Endothelial cell of umbilical vein (primary cell): ENCODE measurements around the gene PDSS1. TPM values are rescaled to one million over a fixed set of nuclear protein-coding genes. Genes with fewer than 3 reads are reported as not detected.

ENCODE experiments used
- BruUV-seq: library from RNA; stranded (reverse); fragments of 400-500 nt; replicated peaks from 2 replicates; lab custom pipeline; 2021; lab: Mats Ljungman, UMichigan
- CTCF ChIA-PET: fragments of 300-600, 350-600 bp; sonication (Branson Sonifier 250); formaldehyde crosslinking; loops from one replicate; lab custom pipeline; 2021; ENCODE audit warnings: antibody characterized with exemption, inconsistent platforms; lab: Charles Lee
- POLR2A ChIA-PET: fragments of 300-600, 350-600 bp; sonication (Branson Sonifier 250); formaldehyde crosslinking; loops from one replicate; lab custom pipeline; 2021; ENCODE audit warnings: antibody characterized with exemption, inconsistent platforms; lab: Charles Lee
- DNase-seq: peaks from one replicate; pipeline ENCODE4 v3.0.0-alpha.2; 2011; ENCODE audit warnings: low read depth, low spot score
- FAIRE-seq: peaks from 2 replicates; lab custom pipeline; 2011; peaks lifted over from hg19 to GRCh38; lab: Jason Lieb, UNC
- H2AFZ ChIP-seq: 2 replicates; pipeline ENCODE4 v1.6.0; 2012; ENCODE audit warnings: low read depth, low read length, control low read depth, inconsistent platforms
- H3K27ac ChIP-seq: 2 replicates; pipeline ENCODE4 v1.5.1; 2011; ENCODE audit warnings: low read depth, mild to moderate bottlenecking, control low read depth, low read length, moderate library complexity; ENCODE audit not compliant: insufficient read depth
- H3K27me3 ChIP-seq, 2 experiments: 2 replicates each; pipeline versions ENCODE4 v1.6.0 to v1.6.1; 2011; ENCODE audit warnings: low read length in 2 of 2, mixed read lengths in 1 of 2; ENCODE audit not compliant: control insufficient read depth in 2 of 2, insufficient read depth in 2 of 2
- H3K36me3 ChIP-seq, 2 experiments: 2 replicates in 1 of 2; 3 replicates in 1 of 2; pipeline ENCODE4 v1.5.1; 2011; ENCODE audit warnings: low read length in 2 of 2, mild to moderate bottlenecking in 1 of 2, moderate library complexity in 1 of 2; ENCODE audit not compliant: control insufficient read depth in 2 of 2, insufficient read depth in 2 of 2; ENCODE audit errors: extremely low read depth in 1 of 2
- H3K4me1 ChIP-seq: 3 replicates; pipeline ENCODE4 v1.5.1; 2011; ENCODE audit warnings: mild to moderate bottlenecking, low read length; ENCODE audit not compliant: control insufficient read depth, insufficient read depth; ENCODE audit errors: extremely low read depth
- H3K4me2 ChIP-seq: 2 replicates; pipeline ENCODE4 v1.6.1; 2011; ENCODE audit warnings: low read length, control low read depth, mixed read lengths; ENCODE audit not compliant: insufficient read depth
- H3K4me3 ChIP-seq, 3 experiments: fragments of 200-600 bp in 1 of 3; sonication (generic), shearing (Covaris generic) in 1 of 3; replicated peaks in 1 of 3; 2 replicates each; pipeline ENCODE4 v1.5.1; 2011 to 2016; ENCODE audit warnings: control low read depth in 3 of 3, low read length in 3 of 3, mild to moderate bottlenecking in 2 of 3, inconsistent platforms in 1 of 3, low read depth in 1 of 3, moderate library complexity in 1 of 3; ENCODE audit not compliant: insufficient read depth in 1 of 3
- H3K79me2 ChIP-seq: 2 replicates; pipeline ENCODE4 v1.6.0; 2012; ENCODE audit warnings: low read length, inconsistent platforms; ENCODE audit not compliant: control insufficient read depth, insufficient read depth
- H3K9ac ChIP-seq: replicated peaks from 2 replicates; pipeline ENCODE3; 2011; ENCODE audit warnings: low read length, control low read depth; ENCODE audit not compliant: insufficient read depth; ENCODE audit errors: extremely low read depth
- H3K9me1 ChIP-seq: replicated peaks from 3 replicates; pipeline ENCODE4 v1.6.0; 2011; ENCODE audit warnings: mild to moderate bottlenecking, low read length; ENCODE audit not compliant: control insufficient read depth, insufficient read depth; ENCODE audit errors: extremely low read depth
- H3K9me3 ChIP-seq: replicated peaks from 2 replicates; pipeline ENCODE4 v1.5.1; 2012; ENCODE audit warnings: low read length, inconsistent platforms; ENCODE audit not compliant: control insufficient read depth, insufficient read depth
- H4K20me1 ChIP-seq: replicated peaks from 2 replicates; pipeline ENCODE3; 2011; ENCODE audit warnings: mild to moderate bottlenecking, low read length; ENCODE audit not compliant: control insufficient read depth, insufficient read depth; ENCODE audit errors: extremely low read depth
- FOS ChIP-seq: IDR thresholded peaks from 2 replicates; pipeline ENCODE4 v1.6.1; 2011; ENCODE audit warnings: mild to moderate bottlenecking, low read length, moderate library complexity, borderline replicate concordance; ENCODE audit not compliant: insufficient read depth
- GATA2 ChIP-seq: IDR thresholded peaks from 2 replicates; pipeline ENCODE4 v1.7.0; 2011; ENCODE audit warnings: low read depth, mild to moderate bottlenecking, moderate library complexity, mixed read lengths, low read length; ENCODE audit not compliant: insufficient read length, insufficient read depth
- JUN ChIP-seq: IDR thresholded peaks from 2 replicates; pipeline ENCODE4 v1.6.1; 2011; ENCODE audit warnings: borderline replicate concordance, low read depth; ENCODE audit not compliant: insufficient read length, insufficient read depth
- MYC ChIP-seq: IDR thresholded peaks from one replicate; pipeline ENCODE4 v1.6.1; 2011; ENCODE audit warnings: mild to moderate bottlenecking, low read depth, low read length
- POLR2A ChIP-seq: IDR thresholded peaks from 2 replicates; pipeline ENCODE4 v1.6.1; 2012; ENCODE audit warnings: low read depth, mild to moderate bottlenecking, control low read depth, low read length
- POLR2AphosphoS5 ChIP-seq: IDR thresholded peaks from 2 replicates; pipeline ENCODE4 v1.6.1; 2012; ENCODE audit warnings: low read depth, mild to moderate bottlenecking, control low read depth, low read length, moderate library complexity; ENCODE audit not compliant: insufficient read depth
- dilution Hi-C: fragments of 300-500 bp; cut with MboI; formaldehyde crosslinking; loops from one replicate; pipeline ENCODE4 v1.15.0; 2019; ENCODE audit warnings: low sequenced_read_pairs; ENCODE audit not compliant: extremely low pct_ligation_motif_present
- intact Hi-C: fragments of 100-400 bp; cut with micrococcal nuclease; formaldehyde crosslinking; loops from one replicate; pipeline ENCODE4 v1.10.0; 2022
- polyA plus RNA-seq, 4 experiments: library from polyadenylated mRNA; depleted of rRNA in 3 of 4; stranded (reverse) in 3 of 4; unstranded in 1 of 4; fragments of >200 nt; gene quantifications; 2 replicates each; pipeline versions ENCODE4 v1.2.1 to v1.2.3, GENCODE V29; 2011 to 2012; ENCODE audit warnings: missing spikeins in 1 of 4
- total RNA-seq: library from RNA; stranded (reverse); gene quantifications from 2 replicates; pipeline ENCODE4 v1.2.3, GENCODE V29; 2021
- TF ChIP-seq, protein P1 (sequence below): IDR thresholded peaks from 2 replicates; pipeline ENCODE4 v1.6.1; 2011; ENCODE audit not compliant: insufficient read depth, insufficient read length
- TF ChIP-seq, protein P2 (sequence below), 2 donors: IDR thresholded peaks; 1 replicate in 1 of 2; 2 replicates in 1 of 2; pipeline ENCODE4 v1.5.1; 2011; ENCODE audit warnings: low read length in 2 of 2, mild to moderate bottlenecking in 2 of 2, moderate library complexity in 2 of 2, control low read depth in 1 of 2, inconsistent platforms in 1 of 2, low read depth in 1 of 2; ENCODE audit not compliant: insufficient read depth in 1 of 2; ENCODE audit errors: extremely low read depth in 1 of 2

Gene PDSS1
- total and polyA plus RNA-seq, 2 donors (not counting 3 experiments of a cell fraction or from before 2014, with no cell fraction given), result 9.1 to 11.3 TPM

DNA sequence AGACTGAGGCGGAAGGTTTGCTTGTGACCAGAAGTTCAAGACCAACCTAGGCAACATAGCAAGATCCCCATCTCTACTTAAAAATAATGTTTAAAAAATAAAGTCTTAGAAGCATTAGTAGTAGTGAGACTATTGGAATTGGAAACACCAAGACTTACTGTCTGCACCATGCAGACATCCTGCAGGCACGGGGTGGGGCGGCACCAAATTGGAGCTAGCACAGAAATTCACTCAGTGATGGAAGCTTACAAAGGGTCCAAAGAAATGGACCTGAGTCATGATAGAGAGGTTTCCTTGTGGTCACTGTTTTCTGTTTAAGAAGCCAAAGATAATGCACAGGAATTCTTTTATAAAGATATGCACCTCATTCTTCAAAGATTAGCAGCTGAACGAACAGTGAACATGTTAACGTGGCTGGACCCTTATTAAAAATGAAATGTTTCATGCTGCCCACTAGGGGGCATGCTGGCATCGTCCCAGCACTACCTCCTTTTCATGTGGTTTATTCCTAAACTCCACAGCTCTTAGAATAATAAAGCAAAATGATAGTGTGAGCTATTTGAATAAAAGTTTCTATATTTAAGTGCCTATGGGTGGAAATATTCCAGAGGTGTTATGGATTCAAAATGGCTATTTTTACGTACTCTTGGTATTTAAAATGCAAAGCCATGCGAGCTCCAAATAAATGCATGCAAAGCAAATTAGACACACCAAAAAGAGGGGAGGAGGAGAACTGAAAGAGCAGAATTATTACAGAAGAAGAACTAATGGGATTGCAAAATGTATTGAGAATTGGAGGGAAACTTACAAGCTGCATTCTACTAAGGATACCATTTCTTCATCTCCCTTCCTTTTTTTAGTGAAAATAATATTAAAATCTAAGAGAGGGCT lies 28.6 kb downstream of the PDSS1 start:
- no peaks in the 10 kb centered on the region for H3K9me3 ChIP-seq
- no peak overlapping the region for H3K4me3 ChIP-seq
- BruUV-seq, result no TSS peak
- DNase-seq, result peak; percentile 69
- peak; percentile 94 for FAIRE-seq
- H3K9ac ChIP-seq, result no peak overlapping the region
- intact Hi-C loops (loop anchor here (1.0 to 10.0 kb wide), 3 partner anchors 121 to 156 kb away; no protein-coding TSS in a partner anchor), dilution Hi-C loops (no loop called here)
- no peaks in the 10 kb centered on the region for H4K20me1 ChIP-seq
- ChIA-PET POLR2A (interaction anchor here (0.8 kb wide), 1 partner anchor 155 kb away, joined by 3 read pairs; no protein-coding TSS in a partner anchor), CTCF (interaction anchor here (0.7 to 5.2 kb wide), 51 partner anchors 9 to 778 kb away, joined by 3 to 295 read pairs (median 5); partner anchors contain the start of genes ABI1, PDSS1 and RAB18)
- no peaks in the 10 kb centered on the region for H3K9me1 ChIP-seq
- no peak overlapping the region for H3K4me2 ChIP-seq
- H3K79me2 ChIP-seq, result no peaks in the 10 kb centered on the region
- no peak overlapping the region for H2AFZ ChIP-seq
- H3K27me3 ChIP-seq, result no peaks in the 10 kb centered on the region
- TF ChIP-seq POLR2AphosphoS5, result no peak
- no peak for TF ChIP-seq POLR2A
- no peak for TF ChIP-seq GATA2
- TF ChIP-seq MYC, result no peak
- TF ChIP-seq, protein P1, sequence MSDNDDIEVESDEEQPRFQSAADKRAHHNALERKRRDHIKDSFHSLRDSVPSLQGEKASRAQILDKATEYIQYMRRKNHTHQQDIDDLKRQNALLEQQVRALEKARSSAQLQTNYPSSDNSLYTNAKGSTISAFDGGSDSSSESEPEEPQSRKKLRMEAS, result no peak
- no peak for TF ChIP-seq JUN
- no peak for TF ChIP-seq FOS
- TF ChIP-seq, protein P2, sequence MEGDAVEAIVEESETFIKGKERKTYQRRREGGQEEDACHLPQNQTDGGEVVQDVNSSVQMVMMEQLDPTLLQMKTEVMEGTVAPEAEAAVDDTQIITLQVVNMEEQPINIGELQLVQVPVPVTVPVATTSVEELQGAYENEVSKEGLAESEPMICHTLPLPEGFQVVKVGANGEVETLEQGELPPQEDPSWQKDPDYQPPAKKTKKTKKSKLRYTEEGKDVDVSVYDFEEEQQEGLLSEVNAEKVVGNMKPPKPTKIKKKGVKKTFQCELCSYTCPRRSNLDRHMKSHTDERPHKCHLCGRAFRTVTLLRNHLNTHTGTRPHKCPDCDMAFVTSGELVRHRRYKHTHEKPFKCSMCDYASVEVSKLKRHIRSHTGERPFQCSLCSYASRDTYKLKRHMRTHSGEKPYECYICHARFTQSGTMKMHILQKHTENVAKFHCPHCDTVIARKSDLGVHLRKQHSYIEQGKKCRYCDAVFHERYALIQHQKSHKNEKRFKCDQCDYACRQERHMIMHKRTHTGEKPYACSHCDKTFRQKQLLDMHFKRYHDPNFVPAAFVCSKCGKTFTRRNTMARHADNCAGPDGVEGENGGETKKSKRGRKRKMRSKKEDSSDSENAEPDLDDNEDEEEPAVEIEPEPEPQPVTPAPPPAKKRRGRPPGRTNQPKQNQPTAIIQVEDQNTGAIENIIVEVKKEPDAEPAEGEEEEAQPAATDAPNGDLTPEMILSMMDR (IDR thresholded peaks at IDR 0.05; ENCODE audit: extremely low read depth in 1 of 2, insufficient read depth in 1 of 2, low read depth in 1 of 2, low read length in 2 of 2), result peak; percentile 65 to 73
- no peaks in the 10 kb centered on the region for H3K4me1 ChIP-seq
- no peak overlapping the region for H3K27ac ChIP-seq
- H3K36me3 ChIP-seq, result peaks cover 0 to 6% of the 10 kb centered on the region in 2 experiments
